Hepatocyte (in vitro differentiated cells): ENCODE data around the gene HM13.
"Not testable (repeated sequence)": the region's sequence is repeated elsewhere in the genome, so short reads cannot be mapped to it uniquely, and the experiment has no call there.

Experiments
- EZH2phosphoT487 ChIP-seq: fragments of 200-600 bp; sonication (generic); IDR thresholded peaks from one replicate; pipeline ENCODE4 v1.6.1; 2018; ENCODE audit warnings: antibody characterized with exemption, mild to moderate bottlenecking, low read depth, moderate library complexity; ENCODE audit not compliant: unreplicated experiment, severe bottlenecking
- TF ChIP-seq, protein P1 (sequence below): fragments of 200-600 bp; sonication (generic); IDR thresholded peaks from 2 replicates; pipeline ENCODE4 v1.5.1; 2016; ENCODE audit warnings: antibody characterized with exemption, mild to moderate bottlenecking; ENCODE audit not compliant: poor library complexity

DNA sequence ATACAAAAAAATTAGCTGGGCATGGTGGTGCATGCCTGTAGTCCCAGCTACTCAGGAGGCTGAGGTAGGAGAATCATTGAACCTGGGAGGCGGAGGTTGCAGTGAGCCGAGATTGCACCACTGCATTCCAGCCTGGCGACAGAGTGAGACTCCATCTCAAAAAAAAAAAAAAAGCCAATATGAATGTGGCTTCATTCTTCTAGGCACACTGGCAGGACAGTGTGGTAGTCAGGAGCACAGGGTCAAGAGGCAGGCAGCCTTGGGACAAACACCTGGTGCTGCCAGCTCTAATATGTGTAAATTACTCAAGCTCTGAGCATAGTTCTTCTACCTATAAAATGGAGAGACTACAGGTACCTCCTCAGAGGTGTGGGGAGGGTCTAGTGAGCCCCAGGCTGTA lies 25.4 kb downstream of the HM13 start:
- TF ChIP-seq, protein P1, sequence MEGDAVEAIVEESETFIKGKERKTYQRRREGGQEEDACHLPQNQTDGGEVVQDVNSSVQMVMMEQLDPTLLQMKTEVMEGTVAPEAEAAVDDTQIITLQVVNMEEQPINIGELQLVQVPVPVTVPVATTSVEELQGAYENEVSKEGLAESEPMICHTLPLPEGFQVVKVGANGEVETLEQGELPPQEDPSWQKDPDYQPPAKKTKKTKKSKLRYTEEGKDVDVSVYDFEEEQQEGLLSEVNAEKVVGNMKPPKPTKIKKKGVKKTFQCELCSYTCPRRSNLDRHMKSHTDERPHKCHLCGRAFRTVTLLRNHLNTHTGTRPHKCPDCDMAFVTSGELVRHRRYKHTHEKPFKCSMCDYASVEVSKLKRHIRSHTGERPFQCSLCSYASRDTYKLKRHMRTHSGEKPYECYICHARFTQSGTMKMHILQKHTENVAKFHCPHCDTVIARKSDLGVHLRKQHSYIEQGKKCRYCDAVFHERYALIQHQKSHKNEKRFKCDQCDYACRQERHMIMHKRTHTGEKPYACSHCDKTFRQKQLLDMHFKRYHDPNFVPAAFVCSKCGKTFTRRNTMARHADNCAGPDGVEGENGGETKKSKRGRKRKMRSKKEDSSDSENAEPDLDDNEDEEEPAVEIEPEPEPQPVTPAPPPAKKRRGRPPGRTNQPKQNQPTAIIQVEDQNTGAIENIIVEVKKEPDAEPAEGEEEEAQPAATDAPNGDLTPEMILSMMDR = not testable (repeated sequence)
- TF ChIP-seq EZH2phosphoT487 = not testable (repeated sequence)
